ENCODE results near the gene HOMER2. TPM values are rescaled to one million over a fixed set of nuclear protein-coding genes. Genes with fewer than 3 reads are reported as not detected.
"Not testable (repeated sequence)": the region's sequence is repeated elsewhere in the genome, so short reads cannot be mapped to it uniquely, and the experiment has no call there.

Gene HOMER2
- total RNA-seq, 1 donor from 2014 or later: 9.4 TPM

- no peak for TF ChIP-seq CTCF (IDR thresholded peaks at IDR 0.05)
- ATAC-seq (ENCODE audit: low read depth) (no peak), DNase-seq (no peak)
- H3K36me3 Mint-ChIP-seq (ENCODE audit: low read depth): no peaks in the 10 kb centered on the region
- POLR2A ChIA-PET: no interaction called here
- no peak overlapping the region for H3K4me3 Mint-ChIP-seq
- no peaks in the 10 kb centered on the region for H3K9me3 Mint-ChIP-seq
- no peaks in the 10 kb centered on the region for H3K27me3 Mint-ChIP-seq
- intact Hi-C loops (cut with micrococcal nuclease): no loop called here
- CTCF ChIA-PET: no interaction called here
- H3K27ac Mint-ChIP-seq: no peak overlapping the region
- no peaks in the 10 kb centered on the region for H3K4me1 Mint-ChIP-seq
These were observed 51.9 kb downstream of the HOMER2 start for GRCh38 chr15:82900511-82901060.

- ChIA-PET POLR2A (no interaction called here), CTCF (no interaction called here)
- ATAC-seq (ENCODE audit: low read depth) (no peak), DNase-seq (no peak)
- H3K9me3 Mint-ChIP-seq: no peaks in the 10 kb centered on the region
- TF ChIP-seq CTCF (IDR thresholded peaks at IDR 0.05): no peak
- no peaks in the 10 kb centered on the region for H3K36me3 Mint-ChIP-seq (ENCODE audit: low read depth)
- intact Hi-C loops (cut with micrococcal nuclease): no loop called here
- no peak overlapping the region for H3K4me3 Mint-ChIP-seq
- no peaks in the 10 kb centered on the region for H3K27me3 Mint-ChIP-seq
- no peaks in the 10 kb centered on the region for H3K4me1 Mint-ChIP-seq
- H3K27ac Mint-ChIP-seq: no peak overlapping the region
These were observed 53.6 kb downstream of the HOMER2 start for GRCh38 chr15:82898961-82899360.

- intact Hi-C loops (cut with micrococcal nuclease): no loop called here
- H3K4me1 Mint-ChIP-seq: no peaks in the 10 kb centered on the region
- no peak overlapping the region for H3K4me3 Mint-ChIP-seq
- ChIA-PET CTCF (no interaction called here), POLR2A (no interaction called here)
- ATAC-seq (ENCODE audit: low read depth): no peak
- no peaks in the 10 kb centered on the region for H3K27me3 Mint-ChIP-seq
- H3K36me3 Mint-ChIP-seq (ENCODE audit: low read depth): no peaks in the 10 kb centered on the region
- no peak for TF ChIP-seq CTCF (IDR thresholded peaks at IDR 0.05)
- no peaks in the 10 kb centered on the region for H3K9me3 Mint-ChIP-seq
- DNase-seq: no peak
- H3K27ac Mint-ChIP-seq: no peak overlapping the region
These were observed 56.5 kb downstream of the HOMER2 start for GRCh38 chr15:82895983-82896382.

- ATAC-seq (ENCODE audit: low read depth) (no peak), DNase-seq (no peak)
- intact Hi-C loops (cut with micrococcal nuclease): no loop called here
- ChIA-PET CTCF (no interaction called here), POLR2A (no interaction called here)
- Mint-ChIP-seq H3K4me1 (no peaks in the 10 kb centered on the region), H3K27ac (no peak overlapping the region), H3K27me3 (no peaks in the 10 kb centered on the region), H3K36me3 (ENCODE audit: low read depth) (no peaks in the 10 kb centered on the region), H3K4me3 (no peak overlapping the region), H3K9me3 (no peaks in the 10 kb centered on the region)
- TF ChIP-seq CTCF (IDR thresholded peaks at IDR 0.05): no peak
These were observed 57.5 kb downstream of the HOMER2 start for GRCh38 chr15:82894971-82895520.

- H3K27ac Mint-ChIP-seq; H3K4me3 Mint-ChIP-seq; intact Hi-C loops (cut with micrococcal nuclease); H3K9me3 Mint-ChIP-seq; ATAC-seq (ENCODE audit: low read depth); DNase-seq; H3K27me3 Mint-ChIP-seq; CTCF ChIA-PET; POLR2A ChIA-PET; H3K36me3 Mint-ChIP-seq (ENCODE audit: low read depth); H3K4me1 Mint-ChIP-seq: not testable (repeated sequence)
These were observed 59.0 kb downstream of the HOMER2 start for GRCh38 chr15:82893473-82893872.

GRCh38 chr15:82892573-82892972 is 59.9 kb downstream of the HOMER2 start:
- POLR2A ChIA-PET: no interaction called here
- no peaks in the 10 kb centered on the region for H3K27me3 Mint-ChIP-seq
- CTCF ChIA-PET: no interaction called here
- DNase-seq (no peak), ATAC-seq (ENCODE audit: low read depth) (no peak)
- TF ChIP-seq CTCF (IDR thresholded peaks at IDR 0.05): no peak
- H3K36me3 Mint-ChIP-seq (ENCODE audit: low read depth): no peaks in the 10 kb centered on the region
- H3K9me3 Mint-ChIP-seq: no peaks in the 10 kb centered on the region
- H3K27ac Mint-ChIP-seq: no peak overlapping the region
- H3K4me3 Mint-ChIP-seq: no peak overlapping the region
- no peaks in the 10 kb centered on the region for H3K4me1 Mint-ChIP-seq
- intact Hi-C loops (cut with micrococcal nuclease): no loop called here

Measured in activated B cell treated with CpG ODN at 0.5 μM for 24 hours (primary cell).